ENCODE data around the gene TMPRSS11B. TPM values are rescaled to one million over a fixed set of nuclear protein-coding genes. Genes with fewer than 3 reads are reported as not detected.

TMPRSS11B gene
- total and polyA plus RNA-seq, 2 of the 13 experiments (the other 11 are each of a cell fraction or from before 2014, with no cell fraction given): not detected

DNA sequence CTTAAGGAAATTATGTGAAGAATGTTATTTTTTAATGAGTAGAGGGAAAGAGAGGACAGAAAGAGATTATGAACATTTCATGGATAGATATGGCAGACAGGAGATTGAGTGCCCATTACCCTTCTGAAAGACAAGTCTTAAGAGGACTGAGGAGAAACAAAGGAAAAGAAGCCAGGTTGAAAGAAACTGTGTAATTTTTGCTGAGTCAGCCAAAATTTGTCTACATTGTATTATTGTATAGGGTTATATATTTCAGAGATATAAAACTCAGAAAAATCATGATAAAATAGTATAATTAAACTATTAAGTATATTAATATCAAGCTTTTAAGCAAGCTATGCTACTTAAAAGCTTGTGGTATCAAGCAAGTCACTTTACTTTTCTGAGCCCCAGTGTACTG is 4.9 kb downstream of the TMPRSS11B start:
- in situ Hi-C loops (cut with HindIII; ENCODE audit: extremely low pct_ligation_motif_present, low pct_unique_long_range_greater_than_20kb) (no loop called here), intact Hi-C loops (cut with micrococcal nuclease; ENCODE audit: unreplicated experiment) (no loop called here)
- DNase-seq (ENCODE audit: low spot score) (no peak), ATAC-seq (no peak), FAIRE-seq (no peak)
- ChIA-PET POLR2A (no interaction called here), CTCF (ENCODE audit: low intra/inter-chr PET ratio, low total read pairs) (no interaction called here)
- no peak overlapping the region for H3K4me2 ChIP-seq (ENCODE audit: low read depth, low read length)
- H4K20me1 ChIP-seq (ENCODE audit: insufficient read depth, low read length): no peaks in the 10 kb centered on the region
- no peak overlapping the region for H3K9ac ChIP-seq (ENCODE audit: insufficient read depth, low read depth, low read length)
- H3K4me3 ChIP-seq (replicated peaks in 1 of 3; ENCODE audit: insufficient read depth in 1 of 3, low read depth in 2 of 3, low read length in 3 of 3): no peak overlapping the region
- no peak overlapping the region for H3K27ac ChIP-seq (ENCODE audit: extremely low read length, insufficient read depth, low read length)
- TF ChIP-seq MAFF (IDR thresholded peaks at IDR 0.05; ENCODE audit: low read depth, low read length) (peak; percentile 99), MAFK (conservative IDR thresholded peaks at IDR 0.05 in 1 of 2, IDR thresholded peaks at IDR 0.05 in 1 of 2; ENCODE audit: low read length in 2 of 2) (peak; percentile 98 to 100)
- TF ChIP-seq, protein P1, sequence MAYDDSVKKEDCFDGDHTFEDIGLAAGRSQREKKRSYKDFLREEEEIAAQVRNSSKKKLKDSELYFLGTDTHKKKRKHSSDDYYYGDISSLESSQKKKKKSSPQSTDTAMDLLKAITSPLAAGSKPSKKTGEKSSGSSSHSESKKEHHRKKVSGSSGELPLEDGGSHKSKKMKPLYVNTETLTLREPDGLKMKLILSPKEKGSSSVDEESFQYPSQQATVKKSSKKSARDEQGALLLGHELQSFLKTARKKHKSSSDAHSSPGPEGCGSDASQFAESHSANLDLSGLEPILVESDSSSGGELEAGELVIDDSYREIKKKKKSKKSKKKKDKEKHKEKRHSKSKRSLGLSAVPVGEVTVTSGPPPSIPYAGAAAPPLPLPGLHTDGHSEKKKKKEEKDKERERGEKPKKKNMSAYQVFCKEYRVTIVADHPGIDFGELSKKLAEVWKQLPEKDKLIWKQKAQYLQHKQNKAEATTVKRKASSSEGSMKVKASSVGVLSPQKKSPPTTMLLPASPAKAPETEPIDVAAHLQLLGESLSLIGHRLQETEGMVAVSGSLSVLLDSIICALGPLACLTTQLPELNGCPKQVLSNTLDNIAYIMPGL (CRISPR knock-in tag; IDR thresholded peaks at IDR 0.05; ENCODE audit: borderline replicate concordance in 1 of 2, low read depth in 1 of 2): no peak
- H3K27me3 ChIP-seq (ENCODE audit: control insufficient read depth in 1 of 2, insufficient read depth in 2 of 2, low read length in 2 of 2): no peaks in the 10 kb centered on the region
- H2AFZ ChIP-seq (ENCODE audit: low read length): no peak overlapping the region
- H3K4me1 ChIP-seq (ENCODE audit: insufficient read depth, low read length): no peaks in the 10 kb centered on the region
- no peaks in the 10 kb centered on the region for H3K79me2 ChIP-seq (ENCODE audit: insufficient read depth, low read length)
- no peaks in the 10 kb centered on the region for H3K9me3 ChIP-seq (ENCODE audit: low read length)
- no peaks in the 10 kb centered on the region for H3K36me3 ChIP-seq (replicated peaks in 1 of 2; ENCODE audit: control insufficient read depth in 1 of 2, insufficient read depth in 2 of 2, low read length in 2 of 2)
- no TSS peak for BruUV-seq (replicated peaks)

DNA sequence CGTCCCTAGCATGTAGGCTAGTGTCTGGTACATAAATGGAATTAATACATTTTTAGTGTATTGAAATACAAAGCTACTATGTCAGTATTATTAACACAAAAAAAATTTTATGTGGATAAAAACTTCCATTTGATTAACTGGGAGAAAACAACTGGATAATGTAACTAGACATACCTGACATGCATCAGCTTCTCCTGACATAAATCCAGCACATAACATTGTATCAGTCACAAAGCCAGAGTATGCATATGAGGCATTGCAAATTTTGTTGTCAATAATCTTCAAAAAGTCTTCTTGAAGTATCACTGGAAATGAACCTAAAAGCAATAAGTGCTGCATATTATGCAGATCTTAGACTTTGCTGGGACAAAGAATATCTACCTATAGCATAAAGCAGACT is 16.9 kb downstream of the TMPRSS11B start:
- intact Hi-C loops (cut with micrococcal nuclease; ENCODE audit: unreplicated experiment): no loop called here
- no peak overlapping the region for H3K4me3 ChIP-seq (replicated peaks in 1 of 3; ENCODE audit: insufficient read depth in 1 of 3, low read depth in 2 of 3, low read length in 3 of 3)
- H3K4me1 ChIP-seq (ENCODE audit: insufficient read depth, low read length): no peaks in the 10 kb centered on the region
- no peak overlapping the region for H3K27ac ChIP-seq (ENCODE audit: extremely low read length, insufficient read depth, low read length)
- ATAC-seq: no peak
- in situ Hi-C loops (cut with HindIII; ENCODE audit: extremely low pct_ligation_motif_present, low pct_unique_long_range_greater_than_20kb): no loop called here
- no peak for FAIRE-seq
- no peaks in the 10 kb centered on the region for H3K9me3 ChIP-seq (ENCODE audit: low read length)
- no peak for TF ChIP-seq MZF1 (CRISPR knock-in tag; IDR thresholded peaks at IDR 0.05; ENCODE audit: borderline replicate concordance)
- TF ChIP-seq PAX8 (CRISPR knock-in tag; IDR thresholded peaks at IDR 0.05; ENCODE audit: borderline replicate concordance): no peak
- TF ChIP-seq JDP2 (CRISPR knock-in tag; IDR thresholded peaks at IDR 0.05; ENCODE audit: borderline replicate concordance): no peak
- no peak for TF ChIP-seq IRX3 (CRISPR knock-in tag; IDR thresholded peaks at IDR 0.05; ENCODE audit: borderline replicate concordance, low read depth)
- no peak for TF ChIP-seq U2AF2 (IDR thresholded peaks at IDR 0.05; ENCODE audit: low read depth, low read length)
- TF ChIP-seq ZNF468 (CRISPR knock-in tag; IDR thresholded peaks at IDR 0.05): no peak
- TF ChIP-seq, protein P2, sequence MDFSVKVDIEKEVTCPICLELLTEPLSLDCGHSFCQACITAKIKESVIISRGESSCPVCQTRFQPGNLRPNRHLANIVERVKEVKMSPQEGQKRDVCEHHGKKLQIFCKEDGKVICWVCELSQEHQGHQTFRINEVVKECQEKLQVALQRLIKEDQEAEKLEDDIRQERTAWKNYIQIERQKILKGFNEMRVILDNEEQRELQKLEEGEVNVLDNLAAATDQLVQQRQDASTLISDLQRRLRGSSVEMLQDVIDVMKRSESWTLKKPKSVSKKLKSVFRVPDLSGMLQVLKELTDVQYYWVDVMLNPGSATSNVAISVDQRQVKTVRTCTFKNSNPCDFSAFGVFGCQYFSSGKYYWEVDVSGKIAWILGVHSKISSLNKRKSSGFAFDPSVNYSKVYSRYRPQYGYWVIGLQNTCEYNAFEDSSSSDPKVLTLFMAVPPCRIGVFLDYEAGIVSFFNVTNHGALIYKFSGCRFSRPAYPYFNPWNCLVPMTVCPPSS (IDR thresholded peaks at IDR 0.05): no peak
- TF ChIP-seq FOXM1 (CRISPR knock-in tag; IDR thresholded peaks at IDR 0.05): no peak
- TF ChIP-seq ZFP36L1 (CRISPR knock-in tag; IDR thresholded peaks at IDR 0.05): no peak
- TF ChIP-seq TOPORS (CRISPR knock-in tag; IDR thresholded peaks at IDR 0.05): no peak
- TF ChIP-seq GLI4 (CRISPR knock-in tag; IDR thresholded peaks at IDR 0.05; ENCODE audit: borderline replicate concordance): no peak
- TF ChIP-seq HNRNPK (IDR thresholded peaks at IDR 0.05; ENCODE audit: low read depth, low read length, poor library complexity, severe bottlenecking): no peak
- no peak for TF ChIP-seq ARHGAP35 (CRISPR knock-in tag; IDR thresholded peaks at IDR 0.05; ENCODE audit: borderline replicate concordance)
- no peak for TF ChIP-seq CCAR2 (optimal IDR thresholded peaks at IDR 0.05; ENCODE audit: low read depth, low read length)
- TF ChIP-seq ZNF543 (CRISPR knock-in tag; IDR thresholded peaks at IDR 0.05): no peak
- BruUV-seq (replicated peaks): no TSS peak
- DNase-seq (ENCODE audit: low spot score): no peak
- 0% methylated on average over 1 of the region's 1 CpG for WGBS (ENCODE audit: low lambda C conversion rate)
- no peak overlapping the region for H3K9ac ChIP-seq (ENCODE audit: insufficient read depth, low read depth, low read length)
- H4K20me1 ChIP-seq (ENCODE audit: insufficient read depth, low read length): no peaks in the 10 kb centered on the region
- H3K4me2 ChIP-seq (ENCODE audit: low read depth, low read length): no peak overlapping the region
- POLR2A ChIA-PET: no interaction called here
- no peak overlapping the region for H2AFZ ChIP-seq (ENCODE audit: low read length)
- no peaks in the 10 kb centered on the region; a peak in 1 of 5 replicates for H3K27me3 ChIP-seq (ENCODE audit: control insufficient read depth in 1 of 2, insufficient read depth in 2 of 2, low read length in 2 of 2)
- no peaks in the 10 kb centered on the region for H3K79me2 ChIP-seq (ENCODE audit: insufficient read depth, low read length)
- CTCF ChIA-PET (ENCODE audit: low intra/inter-chr PET ratio, low total read pairs): no interaction called here
- no peaks in the 10 kb centered on the region for H3K36me3 ChIP-seq (replicated peaks in 1 of 2; ENCODE audit: control insufficient read depth in 1 of 2, insufficient read depth in 2 of 2, low read length in 2 of 2)
